GM21825 (cell line): ENCODE measurements around the gene MT1A.

Source experiments
- ATAC-seq: cut with Tn5 transposase; IDR thresholded peaks from one replicate; pipeline ENCODE4 v1.9.1; 2021; ENCODE audit warnings: mild to moderate bottlenecking, moderate library complexity; ENCODE audit not compliant: unreplicated experiment

Gene MT1A

GRCh38 chr16:56637814-56638750 is at the start of gene MT1A:
Gene MT1A, plus strand, starts transcription at chr16:56638666. Its CDS starts 73 bp downstream, at chr16:56638739.
- ATAC-seq: no peak

DNA sequence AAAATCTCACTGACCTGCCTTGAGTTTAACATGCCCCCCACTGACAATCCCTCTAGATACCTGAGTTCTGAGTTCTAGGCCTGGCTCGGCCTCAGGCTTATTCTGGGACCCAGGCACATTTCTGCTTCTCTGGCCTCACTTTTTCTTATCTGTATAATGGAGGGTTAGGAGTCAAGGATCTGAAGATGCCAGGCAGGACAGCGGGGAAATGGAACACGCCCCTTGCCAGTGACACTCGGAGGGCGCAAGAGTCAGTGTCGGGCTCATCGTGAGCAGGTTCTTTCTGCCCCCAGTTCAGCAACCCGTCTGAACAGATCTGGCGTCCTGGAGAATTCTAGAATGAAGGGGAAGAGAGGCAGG is 49.7 kb upstream of the MT1A start:
- ATAC-seq: no peak

GRCh38 chr16:56589141-56590039 is 49.1 kb upstream of the MT1A start, which contains the start of gene MT3:
Gene MT3, plus strand, starts transcription at chr16:56589528. Its CDS starts 63 bp downstream, at chr16:56589591.
- ATAC-seq: no peak

DNA sequence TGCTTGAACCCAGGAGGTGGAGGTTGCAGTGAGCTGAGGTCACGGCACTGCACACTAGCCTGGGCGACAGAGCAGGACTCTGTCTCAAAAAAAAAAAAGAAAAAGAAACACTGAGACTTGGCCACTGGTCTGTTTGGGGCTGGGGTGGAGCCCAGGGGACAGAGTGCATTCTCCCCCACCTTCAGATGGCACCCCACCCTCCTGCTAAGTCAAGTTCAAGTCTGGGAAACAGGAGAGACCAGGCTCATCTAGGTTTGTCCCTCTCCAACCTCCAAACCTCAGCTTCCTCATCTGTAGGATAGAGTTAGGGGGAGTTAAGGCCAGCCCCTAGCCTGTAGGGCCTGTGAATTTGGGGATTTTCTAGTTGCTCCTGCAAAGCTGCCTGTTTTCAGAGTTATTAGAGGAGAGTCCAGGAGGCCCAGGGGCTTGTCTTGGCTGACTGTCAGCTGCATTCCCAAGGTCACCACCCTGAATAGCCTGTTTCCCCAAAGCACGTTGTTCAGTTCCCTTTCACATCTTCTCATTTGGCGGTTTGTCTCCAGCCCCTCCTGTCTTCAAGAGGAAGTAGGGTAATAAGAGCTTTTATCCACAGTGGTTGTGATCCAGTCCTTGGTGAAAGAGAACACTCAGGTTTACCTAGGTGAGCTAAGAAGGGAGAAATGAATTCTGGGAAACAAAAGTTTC is 46.9 kb upstream of the MT1A start:
- ATAC-seq: no peak

DNA sequence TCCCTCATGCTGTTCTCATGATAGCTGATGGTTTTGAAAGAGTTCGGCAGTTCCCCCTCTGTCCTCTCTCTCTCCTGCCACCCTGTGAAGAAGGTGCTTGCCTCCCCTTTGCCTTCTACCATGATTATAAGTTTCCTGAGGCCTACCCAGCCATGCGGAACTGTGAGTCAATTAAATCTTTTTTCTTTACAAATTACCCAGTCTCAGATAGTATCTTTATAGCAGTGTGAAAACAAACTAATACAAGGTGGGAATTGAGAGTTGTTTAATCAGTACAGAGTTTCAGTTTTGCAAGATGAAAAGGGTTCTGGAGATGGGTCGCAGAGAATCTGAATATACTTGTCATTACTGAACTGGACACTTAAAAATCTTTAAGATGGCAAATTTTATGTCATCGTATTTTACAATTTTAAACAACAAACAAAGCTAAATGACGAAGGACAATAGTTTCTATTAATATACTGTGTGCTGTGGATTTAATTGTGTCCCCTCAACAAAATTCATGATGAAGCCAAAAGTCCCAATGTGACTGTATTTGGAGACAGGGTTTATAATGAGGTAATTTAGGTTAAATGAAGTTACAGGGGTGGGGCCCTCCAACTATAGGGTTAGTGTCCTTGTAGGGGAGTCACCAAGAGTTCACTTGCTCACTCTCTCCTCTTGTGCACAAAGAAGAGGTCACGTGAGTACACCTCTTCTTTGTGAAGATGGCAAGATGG is 44.7 kb upstream of the MT1A start:
- ATAC-seq: no peak

GRCh38 chr16:56594292-56594619 is 44.2 kb upstream of the MT1A start:
- ATAC-seq: no peak

DNA sequence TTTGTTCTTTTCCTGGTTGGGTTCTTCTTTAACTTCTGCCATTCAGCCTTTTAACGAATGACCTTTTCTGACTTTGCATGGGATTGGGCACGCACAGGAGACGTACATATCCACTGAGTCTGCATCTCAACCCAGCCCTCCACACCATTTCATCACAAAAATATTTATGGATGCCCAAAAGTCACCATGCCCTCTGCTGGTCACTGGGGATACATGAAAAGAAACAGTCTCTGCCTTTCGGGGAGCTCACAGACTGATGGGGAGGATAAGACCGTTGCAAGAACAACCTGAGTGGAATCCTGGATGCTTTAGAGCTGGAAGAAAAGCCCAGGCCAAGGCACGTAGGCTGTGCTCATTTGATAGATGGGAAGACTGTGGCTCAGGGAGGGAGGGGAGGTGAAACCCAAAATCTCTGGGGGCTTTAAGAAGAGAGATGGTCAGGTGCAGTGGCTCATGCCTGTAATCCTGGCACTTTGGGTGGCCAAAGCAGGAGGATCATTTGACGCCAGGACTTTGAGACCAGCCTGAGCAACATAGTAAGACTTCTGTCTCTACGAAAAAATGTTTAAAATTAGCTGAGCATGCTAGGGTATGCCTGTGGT is 38.0 kb upstream of the MT1A start:
- ATAC-seq: no peak

- ATAC-seq: no peak
Measured at GRCh38 chr16:56601325-56601724, 37.1 kb upstream of the MT1A start.

DNA sequence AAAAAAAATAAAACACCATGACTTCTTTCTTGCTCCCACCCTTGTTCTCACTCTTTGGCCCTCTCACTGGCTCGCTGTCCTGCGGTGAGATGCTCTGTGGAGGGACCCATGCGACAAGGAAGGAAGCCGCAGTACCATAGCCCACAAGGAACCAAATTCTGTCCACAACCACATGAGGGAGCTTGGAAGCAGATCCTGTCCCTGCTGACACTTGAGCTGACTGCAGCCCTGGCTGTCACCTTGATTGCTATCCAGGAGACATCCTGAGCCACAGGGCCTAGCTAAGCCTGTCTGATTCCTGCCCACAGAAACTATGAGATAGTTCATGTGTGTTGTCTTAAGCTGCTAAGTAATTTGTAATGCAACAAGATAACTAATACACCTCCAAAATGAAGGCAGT is 34.9 kb upstream of the MT1A start:
- ATAC-seq: no peak

GRCh38 chr16:56604966-56605365 is 33.5 kb upstream of the MT1A start:
- no peak for ATAC-seq

DNA sequence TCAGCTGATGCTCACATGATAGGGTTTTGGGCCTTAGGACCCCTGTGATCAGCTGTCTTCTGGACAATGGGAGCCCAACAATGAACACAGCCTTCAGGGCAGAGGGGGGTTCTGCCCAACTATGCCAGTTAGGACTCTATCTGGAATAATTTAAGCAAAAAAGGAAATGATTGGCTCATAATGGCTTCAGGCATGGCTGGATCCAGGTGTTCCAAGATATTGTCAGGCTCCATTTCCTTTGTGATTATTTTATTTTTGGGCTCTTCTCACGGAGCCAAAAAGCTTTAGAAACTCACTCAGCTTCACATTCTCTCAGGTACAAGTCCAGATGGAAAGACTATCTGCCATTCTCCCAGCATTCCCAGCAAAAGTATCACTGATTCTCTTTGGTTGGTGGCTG is 33.0 kb upstream of the MT1A start:
- ATAC-seq: no peak

- ATAC-seq: no peak
Measured at GRCh38 chr16:56606071-56606475, 32.4 kb upstream of the MT1A start.

GRCh38 chr16:56606476-56607108 is 31.9 kb upstream of the MT1A start:
- no peak for ATAC-seq

DNA sequence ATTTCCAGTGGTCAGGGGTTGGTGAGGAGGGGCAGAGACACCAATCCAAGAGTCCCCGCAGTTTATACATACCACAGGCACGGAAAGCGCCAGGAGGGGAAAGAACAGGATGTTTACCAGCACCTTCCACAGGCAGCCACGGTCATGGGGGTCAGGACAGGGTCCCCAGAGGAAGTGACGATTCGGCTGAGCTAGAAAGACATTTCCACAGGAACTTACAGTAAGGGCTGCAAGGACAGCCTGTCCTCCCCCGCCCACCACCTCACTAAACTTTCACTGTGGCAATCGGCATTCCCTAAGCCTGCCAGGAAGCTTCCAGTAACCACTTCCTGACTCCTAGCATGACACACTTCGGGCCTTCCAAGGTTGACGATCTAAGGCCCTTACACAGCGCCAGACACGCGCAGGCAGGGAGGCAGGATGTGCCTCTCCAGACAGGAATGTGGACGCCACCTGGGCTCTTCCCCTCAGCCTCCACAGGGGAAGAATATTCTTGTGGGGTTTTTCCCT is 31.3 kb upstream of the MT1A start:
- no peak for ATAC-seq

- no peak for ATAC-seq
Measured at GRCh38 chr16:56607675-56608042, 30.8 kb upstream of the MT1A start.

DNA sequence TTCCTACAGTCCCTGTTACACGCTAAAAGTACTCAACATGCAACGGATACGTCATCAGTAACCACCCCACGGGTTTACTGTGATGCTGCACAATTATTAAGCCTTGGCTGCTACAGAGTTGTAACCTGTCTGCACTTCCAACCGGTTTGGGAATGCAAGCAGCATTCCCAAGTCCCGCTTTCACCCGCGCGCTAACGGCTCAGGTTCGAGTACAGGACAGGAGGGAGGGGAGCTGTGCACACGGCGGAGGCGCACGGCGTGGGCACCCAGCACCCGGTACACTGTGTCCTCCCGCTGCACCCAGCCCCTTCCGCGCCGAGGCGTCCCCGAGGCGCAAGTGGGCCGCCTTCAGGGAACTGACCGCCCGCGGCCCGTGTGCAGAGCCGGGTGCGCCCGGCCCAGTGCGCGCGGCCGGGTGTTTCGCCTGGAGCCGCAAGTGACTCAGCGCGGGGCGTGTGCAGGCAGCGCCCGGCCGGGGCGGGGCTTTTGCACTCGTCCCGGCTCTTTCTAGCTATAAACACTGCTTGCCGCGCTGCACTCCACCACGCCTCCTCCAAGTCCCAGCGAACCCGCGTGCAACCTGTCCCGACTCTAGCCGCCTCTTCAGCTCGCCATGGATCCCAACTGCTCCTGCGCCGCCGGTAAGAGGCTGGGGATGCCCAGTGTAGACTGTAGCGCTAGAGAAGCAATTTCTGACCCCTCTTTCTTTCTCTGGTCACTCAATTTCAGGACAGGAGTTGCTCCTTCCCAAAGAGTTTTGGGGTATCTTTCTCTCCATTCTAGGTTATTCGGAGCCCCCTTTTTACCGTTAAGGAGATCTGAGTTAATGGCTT is 30.2 kb upstream of the MT1A start, which contains the start of gene MT2A:
Gene MT2A (plus strand): TSS at position 542 of the 833 bp plus-strand sequence. CDS start 72 bp downstream, at position 614.
- ATAC-seq: peak; percentile 82

DNA sequence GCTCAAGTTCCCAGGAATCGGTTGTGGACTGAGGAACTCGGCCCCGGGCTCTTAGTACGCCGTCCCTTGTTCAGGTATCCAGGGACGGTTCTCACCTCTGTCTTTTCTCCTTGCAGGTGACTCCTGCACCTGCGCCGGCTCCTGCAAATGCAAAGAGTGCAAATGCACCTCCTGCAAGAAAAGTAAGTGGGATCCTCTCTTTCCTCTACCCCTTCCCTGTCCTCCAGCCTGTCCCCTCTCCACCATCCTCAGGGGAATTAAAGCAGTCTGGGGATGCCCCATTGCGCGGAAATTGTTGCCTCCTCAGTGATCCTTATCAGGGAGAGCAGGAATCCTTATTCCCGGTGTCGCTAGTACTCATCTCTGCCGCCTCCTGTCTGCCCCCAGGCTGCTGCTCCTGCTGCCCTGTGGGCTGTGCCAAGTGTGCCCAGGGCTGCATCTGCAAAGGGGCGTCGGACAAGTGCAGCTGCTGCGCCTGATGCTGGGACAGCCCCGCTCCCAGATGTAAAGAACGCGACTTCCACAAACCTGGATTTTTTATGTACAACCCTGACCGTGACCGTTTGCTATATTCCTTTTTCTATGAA is 29.5 kb upstream of the MT1A start:
- no peak for ATAC-seq

DNA sequence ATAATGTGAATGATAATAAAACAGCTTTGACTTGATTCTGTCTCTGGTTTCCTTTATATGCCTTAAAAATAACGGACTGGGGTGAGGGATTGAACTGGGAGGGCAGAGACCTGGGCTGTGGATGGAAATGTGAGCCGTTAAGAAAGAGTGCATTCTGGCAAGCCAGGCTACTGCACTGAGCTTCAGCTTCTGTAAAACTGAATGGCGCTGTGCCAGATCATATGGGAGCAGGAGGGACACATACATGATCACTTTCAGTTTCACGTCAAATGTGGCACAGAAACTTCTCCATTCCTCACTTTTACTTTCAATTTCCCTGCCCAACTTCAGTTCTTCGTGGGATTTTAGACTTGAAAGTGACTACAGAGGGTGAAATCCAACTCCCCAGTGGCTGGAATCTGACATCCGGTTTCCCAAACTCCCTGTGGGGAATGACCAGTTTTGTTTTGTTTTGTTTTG is 29.0 kb upstream of the MT1A start:
- no peak for ATAC-seq
